Femur (tissue), 1 donor: ENCODE data around the gene HPDL.
"Not testable (repeated sequence)": the region's sequence is repeated elsewhere in the genome, so short reads cannot be mapped to it uniquely, and the experiment has no call there.

Experiments used
- DNase-seq: peaks from one replicate; pipeline ENCODE4 v3.0.0-alpha.2; 2017

Gene HPDL

GRCh38 chr1:45326627-45327623 lies at the start of gene HPDL:
Gene HPDL (plus strand): TSS chr1:45326895. CDS start chr1:45327149, 254 bp downstream.
- peak; percentile 90 for DNase-seq

GRCh38 chr1:45282351-45282750 lies 44.3 kb upstream of the HPDL start:
- DNase-seq, result no peak

DNA sequence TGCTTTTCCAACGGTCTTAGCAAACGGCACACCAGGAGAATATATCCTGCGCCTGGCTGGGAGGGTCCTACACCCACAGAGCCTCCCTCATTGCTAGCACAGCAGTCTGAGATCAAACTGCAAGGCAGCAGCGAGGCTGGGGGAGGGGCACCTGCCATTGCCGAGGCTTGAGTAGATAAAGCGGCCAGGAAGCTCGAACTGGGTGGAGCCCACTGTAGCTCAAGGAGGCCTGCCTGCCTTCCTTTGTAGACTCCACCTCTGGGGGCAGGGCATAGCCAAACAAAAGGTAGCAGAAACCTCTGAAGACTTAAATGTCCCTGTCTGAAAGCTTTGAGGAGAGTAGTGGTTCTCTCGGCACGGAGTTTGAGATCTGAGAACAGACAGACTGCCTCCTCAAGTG lies 41.8 kb upstream of the HPDL start:
- DNase-seq, result not testable (repeated sequence)

DNA sequence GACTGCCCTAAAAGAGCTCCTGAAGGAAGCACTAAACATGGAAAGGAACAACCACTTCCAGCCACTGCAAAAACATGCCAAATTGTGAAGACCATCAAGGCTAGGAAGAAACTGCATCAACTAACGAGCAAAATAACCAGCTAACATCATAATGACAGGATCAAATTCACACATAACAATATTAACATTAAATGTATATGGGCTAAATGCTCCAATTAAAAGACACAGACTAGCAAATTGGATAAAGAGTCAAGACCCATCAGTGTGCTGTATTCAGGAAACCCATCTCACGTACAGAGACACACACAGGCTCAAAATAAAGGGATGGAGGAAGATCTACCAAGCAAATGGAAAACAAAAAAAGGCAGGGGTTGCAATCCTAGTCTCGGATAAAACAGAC lies 40.2 kb upstream of the HPDL start:
- DNase-seq, result not testable (repeated sequence)

GRCh38 chr1:45291002-45291401 lies 35.7 kb upstream of the HPDL start:
- DNase-seq, result not testable (repeated sequence)

DNA sequence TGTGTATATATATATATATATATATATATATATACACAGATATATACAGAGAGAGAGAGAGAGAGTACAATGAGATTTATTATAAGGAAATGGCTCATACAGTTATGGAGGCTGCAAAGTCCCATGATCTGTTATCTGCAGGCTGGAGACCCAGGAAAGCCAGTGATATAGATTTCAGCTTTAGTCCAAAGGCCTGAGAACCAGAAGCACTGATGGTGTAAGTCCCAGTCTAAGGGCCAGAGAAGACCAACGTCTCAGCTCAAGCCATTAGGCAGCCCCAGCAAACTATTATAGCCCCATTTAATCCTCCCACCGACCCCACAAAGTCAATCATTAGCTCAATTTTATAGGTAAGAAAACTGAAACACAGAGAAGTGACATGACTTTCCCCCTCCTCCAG lies 35.0 kb upstream of the HPDL start:
- DNase-seq, result no peak

- DNase-seq, result no peak
These were observed 28.9 kb upstream of the HPDL start for GRCh38 chr1:45297666-45298356.

GRCh38 chr1:45299296-45299695 lies 27.4 kb upstream of the HPDL start:
- DNase-seq, result no peak

DNA sequence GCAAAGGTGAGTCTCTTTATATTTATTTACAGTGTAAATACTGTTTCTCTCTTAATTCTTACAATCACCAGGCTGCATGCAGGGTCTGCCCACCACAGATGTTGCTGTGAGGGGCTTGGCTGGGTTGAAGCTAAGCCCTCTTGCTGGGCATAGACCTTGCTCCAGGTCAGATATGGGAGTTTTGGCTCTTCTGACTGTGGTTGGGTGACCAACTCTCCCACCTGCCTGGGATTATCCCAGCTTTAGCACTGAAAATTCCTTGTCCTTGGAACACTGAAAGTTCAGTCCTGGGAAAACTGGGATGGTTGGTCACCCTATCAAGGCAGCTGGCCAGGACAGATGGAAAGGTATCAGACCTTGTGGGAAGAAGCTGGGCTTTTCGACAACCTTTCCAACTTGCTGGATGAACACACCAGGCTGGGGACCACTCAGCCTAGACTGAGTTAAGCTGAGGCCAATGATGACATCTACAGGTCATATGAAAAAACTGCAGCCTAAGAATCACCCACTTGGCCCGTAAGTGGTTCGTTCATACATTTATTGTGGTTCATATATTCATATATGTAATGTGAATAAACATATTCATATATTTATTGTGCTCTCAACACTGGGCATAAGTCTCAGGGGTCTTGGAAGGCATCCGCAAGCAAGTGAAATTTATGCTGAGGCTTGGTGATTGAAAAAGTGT lies 26.6 kb upstream of the HPDL start:
- peak; percentile 66 for DNase-seq

DNA sequence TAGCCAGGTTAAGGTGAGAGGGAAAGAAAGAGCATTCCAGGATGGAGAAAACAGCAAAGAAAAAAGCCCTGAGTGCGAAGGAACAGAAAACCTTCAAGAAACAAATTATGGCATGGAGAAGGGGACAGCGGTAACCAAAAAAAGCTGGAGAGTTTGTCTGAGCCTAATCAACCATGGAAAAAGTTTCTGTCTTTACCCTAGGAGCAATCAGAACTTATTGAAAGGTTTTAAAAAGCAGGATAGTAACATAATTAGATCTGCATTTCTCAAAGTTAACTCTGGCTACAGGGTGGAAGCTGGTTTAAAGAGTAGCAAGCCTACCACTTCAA lies 26.1 kb upstream of the HPDL start:
- no peak for DNase-seq

- no peak for DNase-seq
These were observed 24.1 kb upstream of the HPDL start for GRCh38 chr1:45302505-45303150.

DNA sequence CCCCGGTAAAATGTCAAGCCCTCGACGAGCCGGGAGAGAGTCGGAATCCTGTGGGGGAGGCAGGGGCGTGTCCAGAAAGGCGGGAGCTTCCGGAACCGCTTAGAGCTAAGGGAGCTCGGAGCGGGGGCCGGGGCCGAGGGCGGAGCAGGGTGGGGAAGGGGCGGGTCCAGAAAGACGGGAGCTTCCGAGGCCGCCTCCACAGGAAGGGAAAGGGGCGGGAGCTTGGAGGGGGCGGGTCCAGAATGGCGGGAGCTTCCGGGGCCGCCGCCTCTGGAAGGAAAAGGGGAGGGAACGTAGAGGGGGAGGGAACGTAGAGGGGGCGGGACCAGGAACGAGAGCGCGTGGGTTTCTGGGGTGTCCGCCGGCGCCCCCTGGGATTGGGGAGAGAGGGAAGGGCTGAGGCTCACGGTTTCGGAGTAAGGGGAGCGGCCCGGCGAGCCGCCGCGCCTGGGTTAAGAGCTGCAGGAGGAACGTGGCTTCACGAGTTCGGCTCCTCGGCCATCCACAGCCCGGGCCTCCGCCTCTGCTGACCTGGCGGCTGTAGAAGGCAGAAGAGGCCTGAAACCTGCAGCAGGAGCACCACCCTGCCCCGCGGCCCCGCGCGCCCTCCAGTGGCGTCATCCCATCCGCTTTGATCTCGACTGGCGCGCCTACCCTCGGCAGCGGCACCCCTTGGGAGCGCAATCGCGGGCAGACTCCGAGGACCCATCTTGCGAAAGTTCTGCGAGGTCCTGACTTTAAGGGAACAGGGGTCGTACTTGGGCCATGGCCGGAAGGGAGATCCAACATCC lies 23.0 kb upstream of the HPDL start:
- DNase-seq, result peak; percentile 99

DNA sequence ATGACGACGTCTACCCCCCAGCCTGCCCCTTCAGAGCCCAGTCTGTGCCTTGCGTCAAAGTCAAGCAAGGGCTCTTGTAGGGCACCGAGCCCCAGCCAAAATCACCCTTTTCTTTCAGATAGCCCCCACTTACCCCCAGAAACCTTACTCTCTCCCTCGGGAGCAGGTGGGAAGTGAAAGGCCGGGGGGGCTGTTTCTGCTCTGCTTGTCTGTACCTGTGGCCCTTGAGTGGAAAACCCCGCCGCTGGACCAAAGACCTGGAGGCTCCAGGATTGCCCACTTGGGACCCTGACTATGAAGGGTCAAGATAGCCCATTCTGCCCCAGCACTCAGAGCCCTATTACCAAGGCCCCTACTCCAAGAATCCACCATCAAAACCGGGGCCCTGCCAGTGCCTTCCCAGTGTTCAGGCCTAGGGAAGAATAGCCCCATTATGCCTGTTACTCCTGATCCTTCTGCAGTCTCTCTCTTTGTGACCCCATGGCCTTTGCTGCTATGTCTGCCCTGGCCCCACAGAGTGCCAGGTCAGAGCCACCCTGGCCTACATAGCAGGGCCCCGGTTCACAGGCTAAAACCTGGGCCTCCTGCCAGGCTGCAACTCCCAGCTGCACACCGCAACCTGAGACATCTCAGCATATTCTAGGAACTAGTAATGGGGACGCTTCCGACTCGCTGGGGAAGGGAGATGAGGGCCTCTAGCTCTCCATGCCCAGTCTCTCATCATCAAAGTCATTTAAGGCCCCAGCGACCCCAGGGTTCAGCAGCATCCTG lies 22.2 kb upstream of the HPDL start:
- DNase-seq, result peak; percentile 48

GRCh38 chr1:45305231-45305630 lies 21.5 kb upstream of the HPDL start:
- DNase-seq, result no peak

- DNase-seq, result no peak
These were observed 20.4 kb upstream of the HPDL start for GRCh38 chr1:45306319-45306718.

DNA sequence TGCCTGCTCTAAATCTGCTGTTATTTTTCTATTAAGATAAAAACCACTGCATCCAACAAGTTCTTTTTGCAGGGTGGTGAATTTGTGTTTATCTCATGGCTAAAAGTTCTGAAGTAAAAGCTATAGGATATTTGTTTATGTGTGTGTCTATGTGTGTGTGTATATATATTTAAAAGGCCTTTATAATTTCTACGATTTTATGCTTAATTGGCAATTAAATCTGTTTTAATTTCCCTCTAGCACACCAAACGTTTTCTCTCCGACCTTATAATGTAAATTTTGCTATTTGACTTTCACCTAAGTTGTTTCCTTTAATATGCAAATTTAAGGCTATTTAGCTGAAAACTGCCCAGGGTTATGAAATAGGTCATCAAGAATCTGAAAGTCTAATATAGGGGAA lies 19.8 kb upstream of the HPDL start:
- no peak for DNase-seq

DNA sequence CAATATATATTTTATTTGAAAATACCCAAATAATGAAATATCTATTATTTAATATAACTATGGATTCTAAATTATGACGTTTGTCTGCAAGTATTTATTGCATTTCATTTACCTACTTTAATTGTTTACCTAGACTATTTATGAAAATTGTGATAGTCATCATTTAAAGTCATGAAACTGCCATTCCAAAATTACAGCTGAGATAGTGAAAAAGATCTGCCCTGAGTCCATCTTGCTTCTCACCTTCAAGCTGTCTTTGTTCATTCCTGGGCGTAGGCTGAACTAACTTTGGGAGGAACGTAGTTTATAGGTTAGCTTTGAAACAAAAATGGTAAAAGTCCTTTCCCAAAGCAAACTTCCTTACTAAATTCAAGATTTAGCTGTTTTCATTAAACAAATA lies 12.4 kb upstream of the HPDL start:
- DNase-seq, result no peak

DNA sequence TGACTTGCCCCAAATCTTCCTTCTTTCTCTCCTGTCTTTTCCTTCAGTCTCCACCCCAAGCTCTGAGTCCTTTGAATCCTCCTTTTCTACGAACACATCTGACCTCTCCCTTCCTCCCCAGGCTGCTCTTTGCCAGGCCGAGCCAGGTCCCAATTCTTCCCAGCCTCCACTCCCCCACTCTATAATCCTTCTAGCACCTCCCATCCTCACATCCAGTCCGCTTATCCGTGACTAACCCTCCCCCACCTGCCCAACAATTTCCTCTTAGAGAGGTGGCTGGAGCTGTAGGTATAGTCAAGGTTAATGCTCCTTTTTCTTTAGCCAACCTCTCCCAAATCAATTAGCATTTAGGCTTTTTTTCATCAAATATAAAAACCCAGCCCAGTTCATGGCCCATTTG lies 9.5 kb upstream of the HPDL start:
- no peak for DNase-seq

GRCh38 chr1:45319761-45320160 lies 6.9 kb upstream of the HPDL start:
- DNase-seq, result no peak

DNA sequence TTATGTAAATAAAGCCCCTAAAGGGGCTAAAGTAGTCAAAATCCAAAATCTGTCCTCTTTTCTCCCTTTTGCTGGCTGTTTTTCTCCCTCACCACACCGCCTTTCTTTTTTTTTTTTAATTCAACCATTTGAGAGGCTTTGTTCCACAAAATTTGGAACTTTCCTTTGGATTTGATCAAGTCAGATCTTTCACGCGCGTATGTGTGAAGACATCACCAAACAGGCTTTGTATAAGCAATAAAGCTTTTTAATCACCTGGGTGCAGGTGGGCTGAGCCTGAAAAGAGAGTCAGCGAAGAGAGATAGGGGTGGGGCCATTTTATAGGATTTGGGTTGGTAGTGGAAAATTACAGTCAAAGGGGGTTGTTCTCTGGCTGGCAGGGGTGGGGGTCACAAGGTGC lies 5.3 kb upstream of the HPDL start:
- no peak for DNase-seq

DNA sequence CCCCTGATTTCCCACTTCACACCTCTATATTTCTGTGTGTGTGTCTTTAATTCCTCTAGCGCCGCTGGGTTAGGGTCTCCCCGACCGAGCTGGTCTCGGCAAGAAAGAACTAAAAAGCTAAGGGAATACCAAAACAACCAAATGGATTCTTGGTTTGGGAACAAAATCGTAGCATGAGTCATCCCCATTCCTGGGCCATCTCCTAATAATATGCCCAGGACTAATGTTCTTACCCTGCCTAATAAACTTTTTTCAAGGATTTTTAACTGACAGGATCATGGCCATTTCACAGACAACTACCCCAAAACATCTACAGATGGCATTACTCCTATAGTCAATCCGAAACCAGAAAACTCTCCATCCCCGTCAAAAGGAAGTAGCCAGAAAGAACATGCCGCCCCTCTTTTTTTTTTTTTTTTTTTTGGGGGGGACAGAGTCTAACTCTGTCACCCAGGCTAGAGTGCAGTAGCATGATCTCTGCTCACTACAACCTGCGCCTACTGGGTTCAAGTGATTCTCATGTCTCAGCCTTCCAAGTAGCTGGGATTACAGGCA lies 4.1 kb upstream of the HPDL start:
- DNase-seq, result no peak
